ENCODE measurements around the gene GABBR2. TPM values are rescaled to one million over a fixed set of nuclear protein-coding genes. Genes with fewer than 3 reads are reported as not detected.
"Not testable (repeated sequence)": the region's sequence is repeated elsewhere in the genome, so short reads cannot be mapped to it uniquely, and the experiment has no call there.

Gene GABBR2
- total RNA-seq, 2 experiments from 2014 or later, result not detected

DNA sequence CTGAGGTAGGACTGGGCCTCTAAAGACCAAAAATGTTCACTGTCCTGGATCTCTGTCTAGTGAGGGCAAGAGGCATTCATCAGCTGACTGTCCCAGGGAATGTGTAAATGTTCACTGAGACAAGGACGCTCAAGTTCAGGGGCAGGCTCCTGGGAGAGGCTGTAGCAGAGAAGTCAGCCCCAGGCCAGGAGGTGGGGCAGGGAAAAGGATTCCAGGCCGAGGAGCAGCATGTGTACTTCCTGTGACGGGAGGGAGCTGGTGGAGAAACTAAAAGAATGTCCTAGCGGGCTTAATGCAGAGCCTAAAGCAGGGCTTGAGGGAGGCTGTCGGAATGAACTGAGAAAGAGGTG is 205.8 kb downstream of the GABBR2 start:
- H3K27ac ChIP-seq (ENCODE audit: low read depth, low read length, poor library complexity, severe bottlenecking), result no peak overlapping the region
- no peaks in the 10 kb centered on the region for H3K9me3 ChIP-seq (ENCODE audit: low read length)
- H4K20me1 ChIP-seq (ENCODE audit: insufficient read depth, low read length), result no peaks in the 10 kb centered on the region
- no peaks in the 10 kb centered on the region for H3K9me2 ChIP-seq (ENCODE audit: insufficient read depth, low read length)
- intact Hi-C loops (cut with micrococcal nuclease; ENCODE audit: unreplicated experiment), result no loop called here
- DNase-seq (ENCODE audit: low spot score), result no peak
- no peaks in the 10 kb centered on the region for H3K36me3 ChIP-seq (ENCODE audit: insufficient read depth, low read length)
- H3K4me3 ChIP-seq (ENCODE audit: low read depth, low read length, poor library complexity, severe bottlenecking), result no peak overlapping the region
- no TSS peak for BruUV-seq (replicated peaks)
- no peak for TF ChIP-seq EZH2phosphoT487 (IDR thresholded peaks at IDR 0.05; ENCODE audit: borderline replicate concordance, low read depth, low read length)
- TF ChIP-seq, protein P1, sequence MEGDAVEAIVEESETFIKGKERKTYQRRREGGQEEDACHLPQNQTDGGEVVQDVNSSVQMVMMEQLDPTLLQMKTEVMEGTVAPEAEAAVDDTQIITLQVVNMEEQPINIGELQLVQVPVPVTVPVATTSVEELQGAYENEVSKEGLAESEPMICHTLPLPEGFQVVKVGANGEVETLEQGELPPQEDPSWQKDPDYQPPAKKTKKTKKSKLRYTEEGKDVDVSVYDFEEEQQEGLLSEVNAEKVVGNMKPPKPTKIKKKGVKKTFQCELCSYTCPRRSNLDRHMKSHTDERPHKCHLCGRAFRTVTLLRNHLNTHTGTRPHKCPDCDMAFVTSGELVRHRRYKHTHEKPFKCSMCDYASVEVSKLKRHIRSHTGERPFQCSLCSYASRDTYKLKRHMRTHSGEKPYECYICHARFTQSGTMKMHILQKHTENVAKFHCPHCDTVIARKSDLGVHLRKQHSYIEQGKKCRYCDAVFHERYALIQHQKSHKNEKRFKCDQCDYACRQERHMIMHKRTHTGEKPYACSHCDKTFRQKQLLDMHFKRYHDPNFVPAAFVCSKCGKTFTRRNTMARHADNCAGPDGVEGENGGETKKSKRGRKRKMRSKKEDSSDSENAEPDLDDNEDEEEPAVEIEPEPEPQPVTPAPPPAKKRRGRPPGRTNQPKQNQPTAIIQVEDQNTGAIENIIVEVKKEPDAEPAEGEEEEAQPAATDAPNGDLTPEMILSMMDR (conservative IDR thresholded peaks at IDR 0.05; ENCODE audit: low read length), result no peak
- H3K4me1 ChIP-seq (ENCODE audit: insufficient read depth, low read length, poor library complexity, severe bottlenecking), result no peaks in the 10 kb centered on the region
- no peak overlapping the region for H2AFZ ChIP-seq (ENCODE audit: low read length)
- no peak overlapping the region for H3K4me2 ChIP-seq (ENCODE audit: low read length)
- ChIA-PET POLR2A (no interaction called here), CTCF (ENCODE audit: unreplicated experiment) (no interaction called here)
- H3K79me2 ChIP-seq (ENCODE audit: insufficient read depth, low read depth, low read length), result no peaks in the 10 kb centered on the region

DNA sequence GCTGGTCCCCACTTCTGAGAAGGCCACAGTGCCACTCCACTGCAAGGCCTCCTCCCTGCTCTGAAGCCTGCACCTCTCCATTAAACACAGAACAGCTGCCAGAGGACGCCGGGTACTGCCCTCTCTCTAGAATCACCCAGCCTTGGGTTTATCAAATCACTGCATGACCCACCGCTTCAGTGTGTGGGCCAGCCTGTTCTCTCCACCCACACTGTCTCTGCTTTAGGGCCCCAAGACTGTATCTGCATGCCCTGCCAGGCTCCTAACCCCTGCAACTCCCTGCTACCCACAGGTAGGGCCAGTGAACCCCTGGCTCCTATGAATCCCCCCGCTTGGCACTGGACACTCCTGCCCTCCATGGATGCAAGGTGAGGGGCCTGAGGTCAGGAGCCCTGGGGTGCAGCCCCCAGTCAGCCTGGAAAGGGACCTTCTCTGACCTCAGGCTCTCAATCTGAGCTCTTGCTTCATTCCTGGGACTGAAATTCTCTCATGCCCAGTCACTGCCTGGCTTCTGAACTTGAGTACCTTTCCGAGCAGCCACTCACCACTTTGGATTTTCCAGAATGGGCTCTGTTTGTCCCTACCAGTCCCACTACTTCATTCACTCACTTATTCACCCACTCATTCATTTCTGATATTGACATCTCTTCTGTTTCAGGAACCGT is 206.3 kb downstream of the GABBR2 start:
- POLR2A ChIA-PET, result no interaction called here
- no peaks in the 10 kb centered on the region for H3K9me3 ChIP-seq (ENCODE audit: low read length)
- BruUV-seq (replicated peaks), result no TSS peak
- no peak overlapping the region for H2AFZ ChIP-seq (ENCODE audit: low read length)
- no peaks in the 10 kb centered on the region for H3K36me3 ChIP-seq (ENCODE audit: insufficient read depth, low read length)
- H4K20me1 ChIP-seq (ENCODE audit: insufficient read depth, low read length), result no peaks in the 10 kb centered on the region
- H3K4me2 ChIP-seq (ENCODE audit: low read length), result no peak overlapping the region
- no peaks in the 10 kb centered on the region for H3K79me2 ChIP-seq (ENCODE audit: insufficient read depth, low read depth, low read length)
- H3K4me3 ChIP-seq (ENCODE audit: low read depth, low read length, poor library complexity, severe bottlenecking), result no peak overlapping the region
- intact Hi-C loops (cut with micrococcal nuclease; ENCODE audit: unreplicated experiment), result no loop called here
- no peaks in the 10 kb centered on the region for H3K9me2 ChIP-seq (ENCODE audit: insufficient read depth, low read length)
- H3K27ac ChIP-seq (ENCODE audit: low read depth, low read length, poor library complexity, severe bottlenecking), result no peak overlapping the region
- H3K4me1 ChIP-seq (ENCODE audit: insufficient read depth, low read length, poor library complexity, severe bottlenecking), result no peaks in the 10 kb centered on the region
- CTCF ChIA-PET (ENCODE audit: unreplicated experiment), result no interaction called here
- TF ChIP-seq, protein P1 (conservative IDR thresholded peaks at IDR 0.05; ENCODE audit: low read length), result no peak
- TF ChIP-seq EZH2phosphoT487 (IDR thresholded peaks at IDR 0.05; ENCODE audit: borderline replicate concordance, low read depth, low read length), result no peak
- no peak for DNase-seq (ENCODE audit: low spot score)

DNA sequence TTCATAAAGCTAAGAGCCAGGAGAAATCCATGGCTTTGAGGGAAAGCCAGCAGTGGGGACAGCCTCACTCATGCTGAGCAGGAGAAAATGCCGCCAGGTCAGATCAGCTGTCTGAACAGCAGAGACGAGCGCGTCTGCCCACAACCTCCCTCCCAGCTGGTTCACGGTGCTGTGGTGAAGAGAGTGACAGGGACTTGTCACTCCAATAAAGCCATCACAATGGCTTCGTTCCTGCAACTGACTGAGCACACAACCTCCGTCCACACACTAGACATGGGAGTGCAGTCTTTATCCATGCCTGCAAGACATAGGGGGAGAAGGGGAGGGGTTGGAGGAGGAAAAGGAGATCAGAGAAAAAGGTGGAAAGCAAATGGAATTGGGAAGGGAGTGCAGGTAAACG is 206.9 kb downstream of the GABBR2 start:
- Histone ChIP-seq H3K79me2 (ENCODE audit: insufficient read depth, low read depth, low read length) (no peaks in the 10 kb centered on the region), H4K20me1 (ENCODE audit: insufficient read depth, low read length) (no peaks in the 10 kb centered on the region), H3K27ac (ENCODE audit: low read depth, low read length, poor library complexity, severe bottlenecking) (no peak overlapping the region), H3K9me2 (ENCODE audit: insufficient read depth, low read length) (no peaks in the 10 kb centered on the region), H3K4me1 (ENCODE audit: insufficient read depth, low read length, poor library complexity, severe bottlenecking) (no peaks in the 10 kb centered on the region), H3K36me3 (ENCODE audit: insufficient read depth, low read length) (no peaks in the 10 kb centered on the region), H3K4me2 (ENCODE audit: low read length) (no peak overlapping the region), H2AFZ (ENCODE audit: low read length) (no peak overlapping the region), H3K9me3 (ENCODE audit: low read length) (no peaks in the 10 kb centered on the region), H3K4me3 (ENCODE audit: low read depth, low read length, poor library complexity, severe bottlenecking) (no peak overlapping the region)
- DNase-seq (ENCODE audit: low spot score), result no peak
- TF ChIP-seq, protein P1 (conservative IDR thresholded peaks at IDR 0.05; ENCODE audit: low read length), result no peak
- no peak for TF ChIP-seq EZH2phosphoT487 (IDR thresholded peaks at IDR 0.05; ENCODE audit: borderline replicate concordance, low read depth, low read length)
- intact Hi-C loops (cut with micrococcal nuclease; ENCODE audit: unreplicated experiment), result no loop called here
- ChIA-PET CTCF (ENCODE audit: unreplicated experiment) (no interaction called here), POLR2A (no interaction called here)
- no TSS peak for BruUV-seq (replicated peaks)

DNA sequence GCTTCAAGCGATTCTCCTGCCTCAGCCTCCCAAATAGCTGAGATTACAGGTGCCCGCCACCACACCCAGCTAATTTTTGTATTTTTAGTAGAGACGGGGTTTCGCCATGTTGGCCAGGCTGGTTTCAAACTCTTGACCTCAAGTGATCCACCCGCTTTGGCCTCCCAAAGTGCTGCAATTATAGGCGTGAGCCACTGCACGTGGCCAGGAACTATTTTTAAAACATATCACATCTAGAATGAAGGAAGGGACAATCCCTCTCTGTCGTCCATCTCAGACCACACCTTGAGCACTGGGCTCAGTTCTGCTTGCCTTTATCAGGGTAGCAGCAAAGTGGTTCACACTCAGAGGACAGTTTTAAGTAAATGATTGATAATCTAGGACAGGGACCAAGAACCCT is 207.5 kb downstream of the GABBR2 start:
- H4K20me1 ChIP-seq (ENCODE audit: insufficient read depth, low read length); BruUV-seq (replicated peaks); H3K9me3 ChIP-seq (ENCODE audit: low read length); intact Hi-C loops (cut with micrococcal nuclease; ENCODE audit: unreplicated experiment); CTCF ChIA-PET (ENCODE audit: unreplicated experiment); H3K4me3 ChIP-seq (ENCODE audit: low read depth, low read length, poor library complexity, severe bottlenecking); H3K79me2 ChIP-seq (ENCODE audit: insufficient read depth, low read depth, low read length); H3K4me1 ChIP-seq (ENCODE audit: insufficient read depth, low read length, poor library complexity, severe bottlenecking); DNase-seq (ENCODE audit: low spot score); H3K9me2 ChIP-seq (ENCODE audit: insufficient read depth, low read length); H3K27ac ChIP-seq (ENCODE audit: low read depth, low read length, poor library complexity, severe bottlenecking); H3K4me2 ChIP-seq (ENCODE audit: low read length); H3K36me3 ChIP-seq (ENCODE audit: insufficient read depth, low read length); H2AFZ ChIP-seq (ENCODE audit: low read length): not testable (repeated sequence)
- POLR2A ChIA-PET, result interaction anchor here (0.6 kb wide), 1 partner anchor 14 kb away, joined by 3 read pairs; no protein-coding TSS in a partner anchor
